ENCODE results near the gene TDG.

- TF ChIP-seq CTCF (IDR thresholded peaks at IDR 0.05; ENCODE audit: low read length) (no peak), EZH2phosphoT487 (IDR thresholded peaks at IDR 0.05; ENCODE audit: low read length) (no peak)
Measured at GRCh38 chr12:104000807-104001434, 35.2 kb downstream of the TDG start.
